Hepatocyte (in vitro differentiated cells): ENCODE data around the gene RPTOR.

Experiments
- CTCF ChIP-seq: fragments of 200-600 bp; sonication (generic); IDR thresholded peaks from 2 replicates; pipeline ENCODE4 v1.5.1; 2016; ENCODE audit warnings: antibody characterized with exemption, mild to moderate bottlenecking; ENCODE audit not compliant: poor library complexity
- EZH2 ChIP-seq: fragments of 200-600 bp; sonication (generic); IDR thresholded peaks from 2 replicates; pipeline ENCODE4 v1.6.1; 2016; ENCODE audit warnings: antibody characterized with exemption, mild to moderate bottlenecking, borderline replicate concordance

GRCh38 chr17:80539022-80539641, 5.5 kb upstream of the RPTOR start:
- TF ChIP-seq EZH2 (no peak), CTCF (no peak)
